A549 (cell line): ENCODE results near the gene ZNF470.

Experiments
- CTCF ChIP-seq: fragments of >200 bp; sonication (Bioruptor Twin); formaldehyde crosslinking; IDR thresholded peaks from 3 replicates; pipeline ENCODE4 v1.5.1; 2016
- HOXA7 ChIP-seq: fragments of 250-450 bp; sonication (Bioruptor Pico); IDR thresholded peaks from 2 replicates; pipeline ENCODE4 v1.5.0; 2020; ENCODE audit warnings: mild to moderate bottlenecking, moderate library complexity
- MAFK ChIP-seq: fragments of 450-650 bp; IDR thresholded peaks from 2 replicates; pipeline ENCODE4 v1.6.1; 2014; ENCODE audit not compliant: partially characterized antibody
- PHF8 ChIP-seq: fragments of 200-600 bp; sonication (generic); IDR thresholded peaks from 2 replicates; pipeline ENCODE4 v1.6.1; 2016; ENCODE audit warnings: low read depth, mild to moderate bottlenecking, antibody characterized with exemption, moderate library complexity, borderline replicate concordance
- POLR2A ChIP-seq: IDR thresholded peaks from 2 replicates; pipeline ENCODE4 v1.6.1; 2012; ENCODE audit warnings: mild to moderate bottlenecking, low read length
- RFX5 ChIP-seq: fragments of 450-650 bp; IDR thresholded peaks from 2 replicates; pipeline ENCODE4 v1.7.1; 2014; ENCODE audit warnings: antibody characterized with exemption, mild to moderate bottlenecking, moderate library complexity
- SREBF2 ChIP-seq: fragments of 450-650 bp; IDR thresholded peaks from 2 replicates; pipeline ENCODE4 v1.6.1; 2014; ENCODE audit warnings: mild to moderate bottlenecking, moderate library complexity
- USF2 ChIP-seq: fragments of 450-650 bp; IDR thresholded peaks from 2 replicates; pipeline ENCODE4 v1.6.1; 2014; ENCODE audit warnings: antibody characterized with exemption
- ZC3H11A ChIP-seq: fragments of 450-650 bp; IDR thresholded peaks from 2 replicates; pipeline ENCODE4 v1.6.1; 2014; ENCODE audit warnings: antibody characterized with exemption, mild to moderate bottlenecking
- TF ChIP-seq, protein P1 (sequence below): fragments of 250-450 bp; sonication (Bioruptor Pico); IDR thresholded peaks from 2 replicates; pipeline ENCODE4 v1.5.0; 2021; ENCODE audit warnings: mild to moderate bottlenecking, moderate library complexity, borderline replicate concordance

DNA sequence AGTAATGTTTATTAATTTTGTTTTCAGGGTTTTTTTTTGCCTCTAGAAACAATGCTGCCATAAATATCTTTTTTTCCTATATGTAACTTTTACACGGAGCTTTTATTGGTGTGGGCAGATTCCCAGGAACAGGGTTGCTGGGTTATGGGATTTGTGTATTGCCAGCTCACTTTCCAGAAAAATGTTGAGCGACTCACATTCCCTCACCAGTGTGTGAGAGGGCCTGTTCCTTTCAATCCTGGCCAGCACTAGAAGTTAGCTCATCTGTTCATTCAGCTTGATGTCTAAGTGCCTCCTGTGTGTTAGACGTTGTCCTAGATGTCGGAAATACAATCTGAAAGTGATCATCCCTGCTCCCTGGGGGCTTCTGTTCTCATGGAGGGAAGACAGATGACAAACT is 30.4 kb downstream of the ZNF470 start:
- TF ChIP-seq CTCF: no peak
- no peak for TF ChIP-seq RFX5
- TF ChIP-seq PHF8: no peak
- no peak for TF ChIP-seq USF2
- TF ChIP-seq, protein P1, sequence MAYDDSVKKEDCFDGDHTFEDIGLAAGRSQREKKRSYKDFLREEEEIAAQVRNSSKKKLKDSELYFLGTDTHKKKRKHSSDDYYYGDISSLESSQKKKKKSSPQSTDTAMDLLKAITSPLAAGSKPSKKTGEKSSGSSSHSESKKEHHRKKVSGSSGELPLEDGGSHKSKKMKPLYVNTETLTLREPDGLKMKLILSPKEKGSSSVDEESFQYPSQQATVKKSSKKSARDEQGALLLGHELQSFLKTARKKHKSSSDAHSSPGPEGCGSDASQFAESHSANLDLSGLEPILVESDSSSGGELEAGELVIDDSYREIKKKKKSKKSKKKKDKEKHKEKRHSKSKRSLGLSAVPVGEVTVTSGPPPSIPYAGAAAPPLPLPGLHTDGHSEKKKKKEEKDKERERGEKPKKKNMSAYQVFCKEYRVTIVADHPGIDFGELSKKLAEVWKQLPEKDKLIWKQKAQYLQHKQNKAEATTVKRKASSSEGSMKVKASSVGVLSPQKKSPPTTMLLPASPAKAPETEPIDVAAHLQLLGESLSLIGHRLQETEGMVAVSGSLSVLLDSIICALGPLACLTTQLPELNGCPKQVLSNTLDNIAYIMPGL: no peak
- no peak for TF ChIP-seq MAFK
- TF ChIP-seq SREBF2: no peak
- no peak for TF ChIP-seq POLR2A
- no peak for TF ChIP-seq HOXA7
- TF ChIP-seq ZC3H11A: no peak
